Endodermal cell (in vitro differentiated cells): ENCODE data around the gene SERF1B. TPM values are rescaled to one million over a fixed set of nuclear protein-coding genes. Genes with fewer than 3 reads are reported as not detected.
"Not testable (repeated sequence)": the region's sequence is repeated elsewhere in the genome, so short reads cannot be mapped to it uniquely, and the experiment has no call there.

ENCODE experiments used
- DNase-seq: peaks from one replicate; pipeline ENCODE4 v3.0.0-alpha.2; 2017
- H3K27ac ChIP-seq: 2 replicates; pipeline ENCODE4 v1.5.1; 2013; ENCODE audit warnings: mild to moderate bottlenecking, low read depth, low read length, moderate library complexity
- H3K27me3 ChIP-seq: 2 replicates; pipeline ENCODE4 v1.6.1; 2013; ENCODE audit warnings: mild to moderate bottlenecking, low read length, moderate library complexity; ENCODE audit not compliant: insufficient read depth, control insufficient read depth, poor library complexity, severe bottlenecking
- H3K36me3 ChIP-seq: 2 replicates; pipeline ENCODE4 v1.7.0; 2013; ENCODE audit warnings: mild to moderate bottlenecking, low read length, moderate library complexity; ENCODE audit not compliant: control insufficient read depth, insufficient read depth
- H3K4me1 ChIP-seq: one replicate; pipeline ENCODE4 v1.7.0; 2013; ENCODE audit warnings: low read length; ENCODE audit not compliant: control insufficient read depth, insufficient read depth
- H3K4me3 ChIP-seq: 2 replicates; pipeline ENCODE4 v1.5.1; 2013; ENCODE audit warnings: mild to moderate bottlenecking, low read length, moderate library complexity
- H3K9ac ChIP-seq: 2 replicates; pipeline ENCODE4 v1.6.1; 2013; ENCODE audit warnings: mild to moderate bottlenecking, low read length, moderate library complexity; ENCODE audit not compliant: poor library complexity, severe bottlenecking; ENCODE audit errors: extremely low read depth
- H3K9me3 ChIP-seq: 2 replicates; pipeline ENCODE4 v1.6.1; 2013; ENCODE audit warnings: mild to moderate bottlenecking, low read length, moderate library complexity; ENCODE audit not compliant: control insufficient read depth
- H3K27ac Mint-ChIP-seq: 2 replicates; pipeline ENCODE4 v1.8.0; 2020; ENCODE audit warnings: mixed read lengths
- H3K27me3 Mint-ChIP-seq: 2 replicates; pipeline ENCODE4 v1.8.0; 2021; ENCODE audit warnings: mild to moderate bottlenecking, mixed read lengths; ENCODE audit not compliant: insufficient read depth
- H3K36me3 Mint-ChIP-seq: 2 replicates; pipeline ENCODE4 v1.8.0; 2020; ENCODE audit warnings: low read depth, mixed read lengths
- H3K4me1 Mint-ChIP-seq: 2 replicates; pipeline ENCODE4 v1.8.0; 2020; ENCODE audit warnings: mixed read lengths
- H3K4me3 Mint-ChIP-seq: 2 replicates; pipeline ENCODE4 v1.8.0; 2020; ENCODE audit warnings: mild to moderate bottlenecking, moderate library complexity, mixed read lengths
- H3K9me3 Mint-ChIP-seq: 2 replicates; pipeline ENCODE4 v1.8.0; 2020; ENCODE audit warnings: mild to moderate bottlenecking, mixed read lengths
- WGBS, 2 experiments: methylation state at CpG; one replicate each; pipeline versions ENCODE4 v1.1.5 to v1.1.7; 2013; ENCODE audit warnings: missing lambda C conversion rate in 2 of 2, mixed read lengths in 1 of 2; ENCODE audit not compliant: insufficient coverage in 1 of 2, insufficient read length in 1 of 2; 5-methylcytosine and 5-hydroxymethylcytosine counted together
- long read RNA-seq, 4 experiments: library from polyadenylated mRNA in 2 of 4; library from RNA in 1 of 4; library from capped mRNA in 1 of 4; stranded (forward) in 3 of 4; unstranded in 1 of 4; transcript quantifications; one replicate each; pipeline ENCODE4 v2.0.0, GENCODE V29; 2020 to 2021; ENCODE audit warnings: inconsistent platforms in 1 of 4
- polyA plus RNA-seq, 2 experiments: library from polyadenylated mRNA; stranded (reverse); fragments of 50-300 nt; gene quantifications; one replicate each; pipeline ENCODE4 v1.2.3, GENCODE V29; 2013
- total RNA-seq, 2 donors: library from RNA; stranded (reverse); fragmentation: NEBNext Ultra II Directional in 1 of 2; extraction: Animal tissue kit (Norgen Biotek cat#: 25700) in 1 of 2; gene quantifications; 2 replicates in 1 of 2; 3 replicates in 1 of 2; pipeline ENCODE4 v1.2.1, GENCODE V29; 2021

Gene SERF1B
- 10 to 100 TPM; 46.1 to 59.3 TPM for total RNA-seq
- 85.7 TPM for polyA plus RNA-seq (2013, experiment 1 of 2)
- polyA plus RNA-seq (2013, experiment 2 of 2): 85.4 TPM
- long read RNA-seq, experiment 1, transcript SERF1B-202 (3 exons, 703 nt): major isoform, 8 of 16 reads
- long read RNA-seq, experiment 1, partial matches to known transcripts: 0 of 16 reads
- long read RNA-seq, experiment 1, other reads (novel, unspliced or antisense): 3 of 16 reads
- long read RNA-seq, experiment 2, transcript SERF1B-202 (3 exons, 703 nt): major isoform, 30 of 33 reads
- long read RNA-seq, experiment 2, partial matches to known transcripts: 0 of 33 reads
- long read RNA-seq, experiment 2, other reads (novel, unspliced or antisense): 2 of 33 reads
- long read RNA-seq, experiment 3, transcript SERF1B-202 (3 exons, 703 nt): major isoform, 9 of 14 reads
- long read RNA-seq, experiment 3, partial matches to known transcripts: 1 of 14 reads
- long read RNA-seq, experiment 3, other reads (novel, unspliced or antisense): 3 of 14 reads
- long read RNA-seq, experiment 4, partial matches to known transcripts: 1 of 11 reads
- long read RNA-seq, experiment 4, other reads (novel, unspliced or antisense): 3 of 11 reads

- DNase-seq, H3K4me1 ChIP-seq, H3K27ac ChIP-seq, H3K9ac ChIP-seq, H3K4me1 Mint-ChIP-seq, H3K27me3 ChIP-seq, H3K27me3 Mint-ChIP-seq, H3K4me3 Mint-ChIP-seq, H3K9me3 ChIP-seq, H3K4me3 ChIP-seq, H3K27ac Mint-ChIP-seq, H3K36me3 ChIP-seq, H3K9me3 Mint-ChIP-seq, H3K36me3 Mint-ChIP-seq: not testable (repeated sequence)
- WGBS, 2 experiments: no CpG with 5 or more reads among the region's 66 CpGs
Observed at GRCh38 chr5:70025106-70025844, at the start of gene SERF1B. SERF1B (plus strand) TSS chr5:70025251; CDS start chr5:70025452, 201 bp downstream.

GRCh38 chr5:69991713-69992112 lies 33.3 kb upstream of the SERF1B start:
- no CpG with 5 or more reads among the region's 2 CpGs for WGBS, 2 experiments

GRCh38 chr5:69995535-69995934 lies 29.5 kb upstream of the SERF1B start:
- not testable (repeated sequence) for H3K4me3 Mint-ChIP-seq, H3K9me3 Mint-ChIP-seq, DNase-seq, H3K4me1 Mint-ChIP-seq, H3K4me1 ChIP-seq, H3K9me3 ChIP-seq, H3K36me3 ChIP-seq, H3K27me3 ChIP-seq, H3K36me3 Mint-ChIP-seq, H3K27ac ChIP-seq, H3K27me3 Mint-ChIP-seq, H3K9ac ChIP-seq, H3K27ac Mint-ChIP-seq, H3K4me3 ChIP-seq
- WGBS, 2 experiments: no CpG with 5 or more reads among the region's 1 CpG

More at GRCh38 chr5:69991713-69992112, 33.3 kb upstream of the SERF1B start:
- not testable (repeated sequence) for H3K9me3 Mint-ChIP-seq, H3K4me3 ChIP-seq, H3K9ac ChIP-seq, H3K9me3 ChIP-seq, H3K4me1 Mint-ChIP-seq, H3K36me3 Mint-ChIP-seq, H3K27ac Mint-ChIP-seq, H3K36me3 ChIP-seq, DNase-seq, H3K27me3 ChIP-seq, H3K27me3 Mint-ChIP-seq, H3K4me1 ChIP-seq, H3K4me3 Mint-ChIP-seq, H3K27ac ChIP-seq

GRCh38 chr5:70020660-70021059 lies 4.4 kb upstream of the SERF1B start:
- DNase-seq, H3K9ac ChIP-seq: not testable (repeated sequence)

GRCh38 chr5:70025845-70026145 lies 744 bp downstream of the SERF1B start:
- not testable (repeated sequence) for H3K36me3 ChIP-seq, H3K4me3 Mint-ChIP-seq, H3K9me3 Mint-ChIP-seq, H3K27ac Mint-ChIP-seq, H3K4me1 Mint-ChIP-seq, H3K9me3 ChIP-seq, H3K27me3 ChIP-seq, DNase-seq, H3K9ac ChIP-seq, H3K4me3 ChIP-seq, H3K27me3 Mint-ChIP-seq, H3K27ac ChIP-seq, H3K4me1 ChIP-seq, H3K36me3 Mint-ChIP-seq
- no CpG with 5 or more reads among the region's 4 CpGs for WGBS, 2 experiments

More at GRCh38 chr5:70020660-70021059, 4.4 kb upstream of the SERF1B start:
- H3K9me3 ChIP-seq, H3K36me3 Mint-ChIP-seq, H3K27ac Mint-ChIP-seq, H3K36me3 ChIP-seq, H3K4me1 ChIP-seq, H3K27me3 ChIP-seq, H3K4me3 Mint-ChIP-seq, H3K27ac ChIP-seq, H3K4me3 ChIP-seq, H3K9me3 Mint-ChIP-seq, H3K27me3 Mint-ChIP-seq, H3K4me1 Mint-ChIP-seq: not testable (repeated sequence)
- no CpG with 5 or more reads among the region's 2 CpGs for WGBS, 2 experiments

GRCh38 chr5:70031204-70031603 lies 6.2 kb downstream of the SERF1B start:
- H3K27me3 Mint-ChIP-seq, H3K36me3 Mint-ChIP-seq, H3K27me3 ChIP-seq, DNase-seq, H3K4me3 Mint-ChIP-seq, H3K4me1 Mint-ChIP-seq, H3K36me3 ChIP-seq, H3K9ac ChIP-seq, H3K27ac ChIP-seq, H3K9me3 ChIP-seq, H3K27ac Mint-ChIP-seq, H3K9me3 Mint-ChIP-seq, H3K4me3 ChIP-seq, H3K4me1 ChIP-seq: not testable (repeated sequence)
- WGBS, 2 experiments: no CpG with 5 or more reads among the region's 5 CpGs

GRCh38 chr5:70041411-70041810 lies 16.4 kb downstream of the SERF1B start:
- not testable (repeated sequence) for H3K4me3 ChIP-seq, H3K9me3 ChIP-seq, H3K27me3 Mint-ChIP-seq, H3K27ac Mint-ChIP-seq, H3K36me3 Mint-ChIP-seq, H3K36me3 ChIP-seq, H3K4me3 Mint-ChIP-seq, H3K9me3 Mint-ChIP-seq, H3K27ac ChIP-seq, H3K4me1 ChIP-seq, DNase-seq, H3K9ac ChIP-seq, H3K4me1 Mint-ChIP-seq, H3K27me3 ChIP-seq
